Thyroid gland (tissue), 4 donors: ENCODE measurements around the gene CHRNE.

Experiments
- CTCF ChIP-seq, 6 experiments: fragments of 200-600 bp in 3 of 6; fragments of 450-650 bp in 3 of 6; sonication (generic) in 3 of 6; IDR thresholded peaks; one replicate each; pipeline ENCODE4 v1.5.1; 2016 to 2019; ENCODE audit warnings: antibody characterized with exemption in 6 of 6, mild to moderate bottlenecking in 2 of 6, inconsistent platforms in 1 of 6, moderate library complexity in 1 of 6
- POLR2A ChIP-seq, 2 donors: fragments of 450-650 bp; IDR thresholded peaks; one replicate each; pipeline ENCODE4 v1.6.1; 2017; ENCODE audit warnings: antibody characterized with exemption in 2 of 2, mild to moderate bottlenecking in 2 of 2, moderate library complexity in 1 of 2

GRCh38 chr17:4856271-4856936, 46.5 kb downstream of the CHRNE start:
- TF ChIP-seq POLR2A (IDR thresholded peaks at IDR 0.05) (no peak), CTCF (IDR thresholded peaks at IDR 0.05) (no peak)
